GM21529 (cell line): ENCODE results near the gene SUGCT.
"Not testable (repeated sequence)": the region's sequence is repeated elsewhere in the genome, so short reads cannot be mapped to it uniquely, and the experiment has no call there.

Experiments used
- ATAC-seq: cut with Tn5 transposase; IDR thresholded peaks from one replicate; pipeline ENCODE4 v1.9.1; 2021; ENCODE audit not compliant: unreplicated experiment

Gene SUGCT

DNA sequence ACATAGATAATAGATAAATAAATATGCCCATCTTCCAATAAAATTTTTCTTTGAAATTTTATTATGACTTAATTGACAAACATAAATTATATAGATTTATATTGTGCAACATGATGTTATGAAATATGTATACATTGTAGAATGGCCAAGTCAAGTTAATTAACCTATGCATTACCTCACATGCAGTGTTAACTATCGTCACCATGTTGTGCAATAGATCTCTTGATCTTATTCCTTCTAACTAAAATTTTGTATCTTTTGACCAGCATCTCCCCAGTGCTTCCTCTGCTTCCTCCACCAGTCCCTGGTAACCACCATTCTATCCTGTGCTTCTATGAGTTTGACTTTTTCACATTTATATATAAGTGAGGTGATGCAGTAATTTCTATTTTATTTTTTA, 259.6 kb downstream of the SUGCT start:
- no peak for ATAC-seq

DNA sequence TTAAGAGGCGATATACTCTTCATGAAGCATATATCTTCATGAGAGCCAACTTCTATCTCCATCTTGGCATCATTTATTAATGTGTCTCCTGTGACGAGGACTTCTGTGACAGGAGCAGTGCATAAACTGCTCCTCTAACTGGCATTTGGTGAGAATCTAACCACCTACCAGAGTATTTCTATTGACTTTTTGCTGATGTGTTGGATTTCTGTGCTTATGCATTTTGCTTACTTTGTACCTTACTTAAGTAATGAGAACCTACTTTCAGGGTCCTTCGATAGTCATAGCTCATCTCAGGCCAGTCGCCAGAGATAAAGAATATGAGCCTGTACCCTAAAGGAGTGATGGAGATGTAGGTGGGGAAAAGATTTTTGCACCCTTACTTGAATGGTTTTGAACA, 265.7 kb downstream of the SUGCT start:
- no peak for ATAC-seq

- no peak for ATAC-seq
Observed at GRCh38 chr7:40401406-40401805, 266.6 kb downstream of the SUGCT start.

DNA sequence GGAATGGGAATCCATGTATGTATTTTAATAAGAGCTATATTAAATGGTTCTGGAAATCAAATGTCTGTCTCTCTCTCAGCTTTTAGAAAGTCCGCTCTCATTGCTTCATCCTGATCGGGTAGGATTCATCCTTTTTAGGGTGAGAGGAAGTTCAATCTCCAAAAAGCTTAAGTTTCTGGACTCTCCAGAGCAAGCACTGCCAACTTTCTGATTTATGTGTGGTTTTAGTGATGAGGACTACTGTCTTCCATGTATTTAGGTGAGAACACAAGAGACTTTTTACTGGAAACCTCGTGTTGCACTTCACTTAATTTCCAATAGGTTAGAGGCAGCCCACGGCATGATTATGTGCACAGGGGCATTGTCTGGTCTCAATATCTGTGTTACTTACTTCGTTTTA, 267.9 kb downstream of the SUGCT start:
- ATAC-seq = no peak

DNA sequence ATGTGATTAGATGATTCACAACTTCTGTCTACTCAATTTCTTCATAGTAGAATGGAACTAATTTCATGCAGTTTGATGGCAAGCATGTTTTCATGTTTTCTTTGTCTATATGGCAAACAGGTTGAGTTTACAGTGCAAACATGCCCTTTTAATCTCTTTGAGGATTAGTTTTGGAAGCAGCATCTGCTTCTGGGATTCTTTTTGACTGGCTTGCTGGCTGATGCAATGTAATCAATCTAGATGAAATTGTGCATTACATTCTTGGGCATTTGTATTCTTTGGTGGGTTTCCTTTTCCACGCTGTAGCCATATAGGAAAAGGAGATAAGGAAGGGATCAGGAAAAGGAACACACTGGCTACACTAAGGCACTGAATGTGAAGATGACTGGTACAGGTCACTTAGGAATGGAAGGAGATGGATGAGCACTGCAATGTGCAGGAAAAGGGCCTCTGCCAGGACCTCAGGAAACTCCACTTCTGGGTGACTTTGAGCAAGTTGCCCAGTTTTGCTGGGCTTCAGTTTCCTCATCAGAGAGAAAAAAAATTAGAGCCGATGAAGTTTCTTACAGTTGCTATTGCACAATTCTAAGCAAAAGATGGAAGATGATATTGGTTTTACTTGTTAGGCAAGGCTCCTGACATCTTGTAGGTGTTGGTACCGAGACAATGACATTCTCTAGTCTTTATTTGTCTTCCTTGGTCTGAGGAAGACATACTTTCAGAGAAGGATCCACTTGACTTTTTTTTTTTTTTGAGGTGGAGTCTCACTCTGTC, 269.1 kb downstream of the SUGCT start:
- no peak for ATAC-seq

DNA sequence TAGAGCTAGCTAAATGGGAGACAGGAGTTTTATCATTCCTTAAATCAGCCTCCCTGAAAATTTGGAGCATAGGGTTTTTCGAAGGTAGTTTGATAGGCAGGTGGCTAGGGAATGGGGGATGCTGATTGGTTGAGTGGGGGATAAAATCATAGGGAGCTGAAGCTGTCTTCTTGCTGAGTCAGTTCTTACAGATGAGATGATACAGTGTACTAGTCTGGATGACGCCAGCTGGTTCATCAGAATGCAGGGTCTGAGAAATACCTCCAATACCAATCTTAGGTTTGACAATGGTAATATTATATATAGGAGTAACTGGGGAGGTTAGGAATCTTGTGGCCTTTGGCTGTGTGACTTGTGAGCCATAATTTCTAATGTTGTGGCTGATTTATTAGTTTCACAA, 271.2 kb downstream of the SUGCT start:
- no peak for ATAC-seq

DNA sequence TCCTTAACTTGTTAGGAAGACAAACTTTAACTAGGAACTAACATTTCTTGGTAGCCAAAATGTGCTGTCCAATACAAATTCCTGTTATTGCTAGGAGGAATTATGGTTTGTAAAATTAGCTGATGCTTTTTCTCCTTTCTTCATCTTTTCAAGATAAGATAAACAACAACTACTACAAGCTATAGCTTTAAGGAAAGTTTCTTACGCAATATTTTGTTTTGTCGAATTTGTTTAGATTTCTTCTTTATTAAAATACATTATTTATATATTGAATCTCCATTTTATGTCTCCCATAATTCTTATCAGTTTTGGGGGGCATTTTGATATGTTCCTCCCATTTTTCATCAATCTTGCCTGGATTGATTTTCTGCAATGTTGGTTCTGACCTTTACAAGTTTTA, 277.5 kb downstream of the SUGCT start:
- no peak for ATAC-seq

DNA sequence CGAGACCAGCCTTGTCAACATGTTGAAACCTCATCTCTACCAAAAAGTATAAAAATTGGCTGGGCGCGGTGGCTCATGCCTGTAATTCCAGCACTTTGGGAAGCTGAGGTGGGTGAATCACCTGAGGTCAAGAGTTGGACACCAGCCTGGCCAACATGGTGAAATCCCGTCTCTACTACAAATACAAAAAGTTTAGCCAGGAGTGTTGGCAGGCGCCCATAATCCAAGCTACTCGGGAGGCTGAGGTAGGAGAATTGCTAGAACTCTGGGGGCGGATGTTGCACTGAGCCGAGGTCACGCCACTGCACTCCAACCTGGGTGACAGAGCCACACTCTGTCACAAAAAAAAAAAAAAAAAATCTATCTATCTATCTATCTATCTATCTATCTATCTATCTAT, 279.9 kb downstream of the SUGCT start:
- not testable (repeated sequence) for ATAC-seq

DNA sequence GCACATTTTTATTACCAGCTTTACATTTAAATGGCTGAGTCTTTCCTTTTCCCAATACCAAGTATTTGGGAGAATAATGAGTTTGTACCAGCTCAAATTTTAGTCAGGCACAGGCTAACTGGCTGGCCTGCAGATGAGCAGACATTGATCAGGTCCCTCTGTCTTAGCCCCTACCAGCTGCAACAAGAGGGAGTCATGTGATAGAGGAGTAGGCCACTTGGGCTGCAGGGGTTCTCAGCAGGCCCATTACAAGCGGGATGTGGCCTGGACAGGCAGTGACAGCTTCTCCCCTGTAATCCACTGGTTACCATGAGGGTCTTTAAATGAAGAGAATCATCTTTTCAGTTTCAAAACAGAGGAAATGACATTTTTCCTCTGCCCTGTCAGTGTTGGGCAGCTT, 283.6 kb downstream of the SUGCT start:
- ATAC-seq = no peak

GRCh38 chr7:40418983-40419382, 284.2 kb downstream of the SUGCT start:
- ATAC-seq = no peak

DNA sequence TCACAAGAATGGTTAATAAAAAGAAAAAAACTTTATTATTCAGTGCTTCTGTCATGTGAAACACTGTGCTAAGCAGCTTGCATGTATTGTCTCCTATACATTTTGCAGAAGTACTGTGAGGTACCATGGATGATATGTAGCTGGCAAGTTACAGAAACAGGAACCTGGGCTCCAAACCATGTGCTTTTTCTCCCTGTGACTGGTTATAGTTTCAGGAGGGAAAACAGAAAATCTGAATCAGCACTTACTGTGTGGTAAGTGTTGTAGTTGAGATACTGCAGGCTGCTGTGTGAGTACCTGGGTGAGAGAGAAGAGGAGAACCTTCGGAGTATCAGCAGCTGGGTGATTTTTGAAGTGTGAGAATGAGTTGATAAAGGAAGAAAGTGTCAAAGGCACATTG, 285.0 kb downstream of the SUGCT start:
- no peak for ATAC-seq

DNA sequence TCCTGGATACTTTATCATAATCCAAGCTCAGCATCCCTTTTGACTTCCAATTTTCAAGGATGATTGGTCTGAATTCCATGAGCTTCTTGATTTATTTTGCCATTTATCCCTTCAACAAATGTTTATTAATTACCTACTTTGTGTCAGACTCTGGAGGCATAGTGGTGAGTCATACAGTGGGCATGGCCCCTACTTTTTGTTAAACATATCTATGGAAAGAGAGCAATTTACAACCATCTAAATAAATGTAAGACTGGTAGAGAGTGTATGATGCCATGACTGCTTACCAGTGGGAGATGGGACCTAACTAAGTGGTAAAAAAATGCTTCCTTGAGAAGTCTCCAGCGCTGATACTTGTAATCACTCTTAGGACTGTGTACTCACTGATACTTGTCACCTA, 286.6 kb downstream of the SUGCT start:
- ATAC-seq = no peak

GRCh38 chr7:40425696-40426095, 290.9 kb downstream of the SUGCT start:
- ATAC-seq = no peak

DNA sequence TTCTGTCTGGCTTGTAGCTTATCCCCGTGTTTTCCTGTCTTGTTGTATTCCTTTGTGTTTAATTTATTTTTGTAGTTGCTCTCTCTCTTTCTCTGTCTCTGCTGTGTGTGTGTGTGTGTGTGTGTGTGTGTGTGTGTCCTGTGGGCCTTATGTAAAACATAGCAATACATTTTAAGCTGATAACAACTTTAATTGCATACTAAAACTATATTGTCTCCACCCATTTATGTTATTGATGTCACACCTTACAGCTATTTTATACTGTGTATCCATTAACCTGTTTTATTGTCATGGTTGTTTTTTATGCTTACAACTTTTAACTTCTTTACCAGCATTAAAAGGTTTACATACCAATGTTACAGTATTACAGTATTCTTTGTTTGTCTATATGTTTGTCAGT, 293.6 kb downstream of the SUGCT start:
- ATAC-seq = no peak

- no peak for ATAC-seq
Observed at GRCh38 chr7:40429826-40430225, 295.0 kb downstream of the SUGCT start.

- no peak for ATAC-seq
Observed at GRCh38 chr7:40432046-40432445, 297.2 kb downstream of the SUGCT start.

DNA sequence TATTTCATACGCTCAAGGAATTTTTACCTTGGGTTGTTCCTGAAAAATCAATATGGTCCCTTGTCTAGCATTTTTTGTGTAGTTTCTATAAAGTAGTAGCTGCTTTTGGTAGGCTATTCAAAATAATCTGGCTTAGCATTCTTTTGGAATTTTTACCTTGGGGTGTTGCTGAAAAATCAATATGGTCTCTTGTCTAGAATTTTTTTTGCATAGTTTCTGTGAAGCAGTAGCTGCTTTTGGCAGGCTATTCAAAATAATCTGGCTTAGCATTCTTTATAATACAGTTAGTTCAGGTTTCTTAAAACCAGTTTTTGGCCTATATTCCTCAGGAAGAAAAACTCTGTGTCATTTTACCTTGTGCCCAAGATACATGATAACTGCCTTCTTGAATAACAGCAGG, 301.9 kb downstream of the SUGCT start:
- no peak for ATAC-seq

GRCh38 chr7:40437498-40437897, 302.7 kb downstream of the SUGCT start:
- ATAC-seq = no peak

- no peak for ATAC-seq
Observed at GRCh38 chr7:40437936-40438634, 303.3 kb downstream of the SUGCT start.

- no peak for ATAC-seq
Observed at GRCh38 chr7:40439686-40440085, 304.9 kb downstream of the SUGCT start.

DNA sequence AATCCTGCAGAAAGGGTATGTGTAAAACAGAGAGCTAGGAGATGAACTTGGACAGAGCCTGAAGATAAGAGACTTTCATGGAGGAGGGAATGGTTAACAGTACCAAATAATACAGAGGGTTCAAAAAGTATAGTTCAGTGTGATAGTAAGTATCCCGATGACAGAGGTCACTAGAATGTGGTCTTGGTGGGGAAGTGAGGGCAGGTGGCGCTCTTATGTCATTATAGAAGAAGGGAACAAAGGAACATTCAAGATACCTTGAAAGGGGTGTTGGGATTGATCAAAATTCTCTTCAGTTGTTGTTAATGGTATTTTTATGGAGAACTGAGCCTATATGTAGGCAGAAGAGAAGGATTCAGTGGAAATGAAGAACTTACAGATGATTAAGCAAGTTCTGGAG, 312.5 kb downstream of the SUGCT start:
- ATAC-seq = no peak

- ATAC-seq = no peak
Observed at GRCh38 chr7:40455485-40455884, 320.7 kb downstream of the SUGCT start.
